Measurements from ENCODE around the gene VPS13A.

DNA sequence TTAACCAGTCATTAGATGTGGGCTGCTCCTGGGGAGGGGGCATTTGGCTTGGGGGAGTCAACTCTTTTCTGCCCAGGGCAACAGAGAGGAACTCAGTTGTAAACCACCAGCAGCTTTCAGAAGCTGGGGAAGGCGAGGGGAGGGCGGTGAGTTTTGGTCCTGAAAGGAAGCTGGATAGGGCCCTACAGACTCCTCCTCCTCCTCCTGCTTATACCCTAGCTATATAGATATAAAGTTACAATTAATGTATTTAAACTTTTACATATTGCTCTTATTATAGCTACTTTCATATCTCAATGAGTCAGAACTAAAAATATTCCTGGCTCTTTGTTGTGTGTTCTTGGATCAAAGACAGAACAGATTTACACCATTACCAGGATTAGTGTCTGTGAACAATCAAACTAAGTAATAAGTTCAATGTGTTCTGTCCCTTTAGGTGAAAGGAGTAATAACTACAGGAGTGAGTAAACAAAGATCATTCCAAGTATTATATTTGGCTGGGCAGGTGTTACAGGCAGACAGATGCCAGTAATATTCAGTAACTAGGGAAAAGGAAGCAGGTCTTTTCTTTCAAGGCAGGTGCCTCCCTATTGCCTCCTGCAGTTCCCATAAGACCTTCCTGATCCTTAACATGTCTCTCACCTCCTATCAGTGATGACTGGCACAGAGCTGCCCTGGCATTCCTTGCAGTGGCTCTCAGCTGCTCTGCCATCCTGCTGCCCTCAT is 20.5 kb upstream of the VPS13A start:
- TF ChIP-seq, protein P1, sequence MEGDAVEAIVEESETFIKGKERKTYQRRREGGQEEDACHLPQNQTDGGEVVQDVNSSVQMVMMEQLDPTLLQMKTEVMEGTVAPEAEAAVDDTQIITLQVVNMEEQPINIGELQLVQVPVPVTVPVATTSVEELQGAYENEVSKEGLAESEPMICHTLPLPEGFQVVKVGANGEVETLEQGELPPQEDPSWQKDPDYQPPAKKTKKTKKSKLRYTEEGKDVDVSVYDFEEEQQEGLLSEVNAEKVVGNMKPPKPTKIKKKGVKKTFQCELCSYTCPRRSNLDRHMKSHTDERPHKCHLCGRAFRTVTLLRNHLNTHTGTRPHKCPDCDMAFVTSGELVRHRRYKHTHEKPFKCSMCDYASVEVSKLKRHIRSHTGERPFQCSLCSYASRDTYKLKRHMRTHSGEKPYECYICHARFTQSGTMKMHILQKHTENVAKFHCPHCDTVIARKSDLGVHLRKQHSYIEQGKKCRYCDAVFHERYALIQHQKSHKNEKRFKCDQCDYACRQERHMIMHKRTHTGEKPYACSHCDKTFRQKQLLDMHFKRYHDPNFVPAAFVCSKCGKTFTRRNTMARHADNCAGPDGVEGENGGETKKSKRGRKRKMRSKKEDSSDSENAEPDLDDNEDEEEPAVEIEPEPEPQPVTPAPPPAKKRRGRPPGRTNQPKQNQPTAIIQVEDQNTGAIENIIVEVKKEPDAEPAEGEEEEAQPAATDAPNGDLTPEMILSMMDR (IDR thresholded peaks at IDR 0.05) = no peak
- no peak for TF ChIP-seq POLR2A (IDR thresholded peaks at IDR 0.05)

Data from thyroid gland (tissue), 4 donors.